ENCODE data around the gene MZF1. TPM values are rescaled to one million over a fixed set of nuclear protein-coding genes. Genes with fewer than 3 reads are reported as not detected.

MZF1 gene
- total and polyA plus RNA-seq, 9 of the 15 experiments (the other 6 are each of a cell fraction or from before 2014, with no cell fraction given) = 0.31 to 29.3 (median 11.5) TPM

DNA sequence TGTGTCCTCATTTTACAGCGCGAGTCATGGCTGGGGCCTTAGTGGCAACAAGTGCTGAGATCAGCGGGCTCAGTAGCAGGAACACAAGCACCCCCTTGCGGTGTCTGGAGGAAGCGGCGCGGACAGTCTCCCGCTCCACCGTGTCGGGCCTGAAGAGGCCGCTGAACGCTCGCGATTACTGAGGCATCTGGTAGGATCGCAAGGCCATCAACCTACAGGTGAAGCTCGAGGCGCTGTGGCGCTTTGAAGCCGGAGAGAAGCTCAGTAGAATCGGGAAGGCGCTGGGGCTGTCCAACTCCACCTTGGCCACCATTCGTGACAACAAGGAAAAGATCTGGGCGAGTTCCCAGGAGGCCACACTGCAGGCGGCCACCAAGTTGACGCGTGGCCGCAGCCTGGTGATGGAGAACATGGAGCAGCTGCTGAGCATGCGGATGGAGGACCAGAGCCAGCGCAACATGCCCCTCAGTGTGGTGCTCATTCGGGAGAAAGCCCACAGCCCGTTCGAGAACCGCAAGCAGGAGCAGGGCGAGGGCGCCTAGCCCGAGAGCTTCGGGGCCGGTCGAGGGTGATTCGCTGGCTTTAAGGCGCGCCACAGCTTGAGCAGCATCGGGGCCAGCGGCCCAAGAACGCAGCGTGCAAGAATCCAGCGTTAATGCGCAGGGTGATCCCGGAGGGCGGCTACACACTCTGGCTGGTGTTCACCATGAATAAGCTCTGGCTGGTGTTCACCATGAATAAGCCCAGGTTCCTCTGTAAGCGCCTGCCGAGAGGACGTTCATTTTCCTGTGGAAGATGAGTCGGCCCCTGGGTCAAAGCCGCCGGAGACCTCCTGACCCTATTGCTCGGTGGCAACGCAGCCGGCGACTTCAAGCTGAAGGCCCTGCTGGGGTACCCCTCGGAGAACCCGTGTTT, 8.3 kb upstream of the MZF1 start (continued):
- TF ChIP-seq ZNF592 (IDR thresholded peaks at IDR 0.05) = peak; percentile 92
- TF ChIP-seq TAF1 (IDR thresholded peaks at IDR 0.05; ENCODE audit: control insufficient read depth, extremely low read depth, insufficient read depth, low read length, severe bottlenecking) = peak; percentile 34
- TF ChIP-seq, protein P1, sequence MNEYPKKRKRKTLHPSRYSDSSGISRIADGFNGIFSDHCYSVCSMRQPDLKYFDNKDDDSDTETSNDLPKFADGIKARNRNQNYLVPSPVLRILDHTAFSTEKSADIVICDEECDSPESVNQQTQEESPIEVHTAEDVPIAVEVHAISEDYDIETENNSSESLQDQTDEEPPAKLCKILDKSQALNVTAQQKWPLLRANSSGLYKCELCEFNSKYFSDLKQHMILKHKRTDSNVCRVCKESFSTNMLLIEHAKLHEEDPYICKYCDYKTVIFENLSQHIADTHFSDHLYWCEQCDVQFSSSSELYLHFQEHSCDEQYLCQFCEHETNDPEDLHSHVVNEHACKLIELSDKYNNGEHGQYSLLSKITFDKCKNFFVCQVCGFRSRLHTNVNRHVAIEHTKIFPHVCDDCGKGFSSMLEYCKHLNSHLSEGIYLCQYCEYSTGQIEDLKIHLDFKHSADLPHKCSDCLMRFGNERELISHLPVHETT (CRISPR knock-in tag; conservative IDR thresholded peaks at IDR 0.05 in 1 of 2, IDR thresholded peaks at IDR 0.05 in 1 of 2) = peak in 1 of 2 experiments; percentile 48; a peak in 1 of 4 replicates
- no peak for TF ChIP-seq ZNF445 (CRISPR knock-in tag; IDR thresholded peaks at IDR 0.05; ENCODE audit: low read depth)
- TF ChIP-seq, protein P2, sequence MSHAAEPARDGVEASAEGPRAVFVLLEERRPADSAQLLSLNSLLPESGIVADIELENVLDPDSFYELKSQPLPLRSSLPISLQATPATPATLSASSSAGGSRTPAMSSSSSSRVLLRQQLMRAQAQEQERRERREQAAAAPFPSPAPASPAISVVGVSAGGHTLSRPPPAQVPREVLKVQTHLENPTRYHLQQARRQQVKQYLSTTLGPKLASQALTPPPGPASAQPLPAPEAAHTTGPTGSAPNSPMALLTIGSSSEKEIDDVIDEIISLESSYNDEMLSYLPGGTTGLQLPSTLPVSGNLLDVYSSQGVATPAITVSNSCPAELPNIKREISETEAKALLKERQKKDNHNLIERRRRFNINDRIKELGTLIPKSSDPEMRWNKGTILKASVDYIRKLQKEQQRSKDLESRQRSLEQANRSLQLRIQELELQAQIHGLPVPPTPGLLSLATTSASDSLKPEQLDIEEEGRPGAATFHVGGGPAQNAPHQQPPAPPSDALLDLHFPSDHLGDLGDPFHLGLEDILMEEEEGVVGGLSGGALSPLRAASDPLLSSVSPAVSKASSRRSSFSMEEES (CRISPR knock-in tag; IDR thresholded peaks at IDR 0.05) = no peak; the same call in 1 of the 2 replicates
- peak; percentile 94 for TF ChIP-seq RB1 (IDR thresholded peaks at IDR 0.05; ENCODE audit: low read depth)
- no peak for TF ChIP-seq NCOA4 (IDR thresholded peaks at IDR 0.05; ENCODE audit: partially characterized antibody)
- no peak for TF ChIP-seq FOXA1 (IDR thresholded peaks at IDR 0.05; ENCODE audit: borderline replicate concordance)
- TF ChIP-seq MAX (CRISPR knock-in tag; IDR thresholded peaks at IDR 0.05) = peak; percentile 74
- no peak for TF ChIP-seq ZNF121 (CRISPR knock-in tag; conservative IDR thresholded peaks at IDR 0.05)
- no peak for TF ChIP-seq ZFP91 (CRISPR knock-in tag; IDR thresholded peaks at IDR 0.05)
- peak; percentile 86 for TF ChIP-seq BRD9 (IDR thresholded peaks at IDR 0.05; ENCODE audit: low read depth, partially characterized antibody)
- TF ChIP-seq SETDB1 (IDR thresholded peaks at IDR 0.05; ENCODE audit: low read length) = no peak
- no peak for TF ChIP-seq THAP7 (CRISPR knock-in tag; IDR thresholded peaks at IDR 0.05)
- peak; percentile 72 for TF ChIP-seq BCOR (IDR thresholded peaks at IDR 0.05)

Measured in K562 (cell line).